ENCODE data around the gene UCHL3. TPM values are rescaled to one million over a fixed set of nuclear protein-coding genes. Genes with fewer than 3 reads are reported as not detected.

UCHL3 gene
- total and polyA plus RNA-seq, 2 donors (not counting 3 experiments of a cell fraction or from before 2014, with no cell fraction given): 31.3 to 46.8 TPM

GRCh38 chr13:75652726-75653125 lies 103.1 kb downstream of the UCHL3 start:
- H2AFZ ChIP-seq (ENCODE audit: low read depth, low read length): no peak overlapping the region
- POLR2A ChIA-PET: no interaction called here
- H3K79me2 ChIP-seq (ENCODE audit: control insufficient read depth, insufficient read depth, low read length): peaks cover 4% of the 10 kb centered on the region
- no peak overlapping the region for H3K9ac ChIP-seq (replicated peaks; ENCODE audit: extremely low read depth, insufficient read depth, low read length)
- BruUV-seq (replicated peaks): no TSS peak
- H3K36me3 ChIP-seq (ENCODE audit: control insufficient read depth in 2 of 2, extremely low read depth in 1 of 2, insufficient read depth in 2 of 2, low read length in 2 of 2): no peaks in the 10 kb centered on the region
- no peak for FAIRE-seq
- TF ChIP-seq GATA2 (IDR thresholded peaks at IDR 0.05; ENCODE audit: insufficient read depth, insufficient read length, low read depth, low read length) (no peak), JUN (IDR thresholded peaks at IDR 0.05; ENCODE audit: borderline replicate concordance, insufficient read depth, insufficient read length, low read depth) (no peak), MAX (IDR thresholded peaks at IDR 0.05; ENCODE audit: insufficient read depth, insufficient read length) (no peak)
- intact Hi-C loops (cut with micrococcal nuclease): no loop called here
- dilution Hi-C loops (cut with MboI; ENCODE audit: extremely low pct_ligation_motif_present, low sequenced_read_pairs): no loop called here
- no peaks in the 10 kb centered on the region for H3K27me3 ChIP-seq (ENCODE audit: control insufficient read depth in 2 of 2, insufficient read depth in 2 of 2, low read length in 2 of 2)
- no peak overlapping the region for H3K27ac ChIP-seq (ENCODE audit: insufficient read depth, low read depth, low read length)
- no peaks in the 10 kb centered on the region for H3K9me1 ChIP-seq (replicated peaks; ENCODE audit: control insufficient read depth, extremely low read depth, insufficient read depth, low read length)
- H3K9me3 ChIP-seq (replicated peaks; ENCODE audit: control insufficient read depth, insufficient read depth, low read length): no peaks in the 10 kb centered on the region
- H4K20me1 ChIP-seq (replicated peaks; ENCODE audit: control insufficient read depth, extremely low read depth, insufficient read depth, low read length): no peaks in the 10 kb centered on the region
- no peak for DNase-seq (ENCODE audit: low read depth, low spot score)
- H3K4me1 ChIP-seq (ENCODE audit: control insufficient read depth, extremely low read depth, insufficient read depth, low read length): no peaks in the 10 kb centered on the region
- no peak overlapping the region for H3K4me3 ChIP-seq (replicated peaks in 1 of 3; ENCODE audit: insufficient read depth in 1 of 3, low read depth in 1 of 3, low read length in 3 of 3)
- CTCF ChIA-PET: no interaction called here
- no peak overlapping the region for H3K4me2 ChIP-seq (ENCODE audit: insufficient read depth, low read length)

Other genes with a start within 250 kb of the UCHL3 start
- 72.4 and 81.0 TPM in 2 replicates for gene TBC1D4, start 67.6 kb upstream of the UCHL3 start, total RNA-seq
- gene TBC1D4, start 67.6 kb upstream of the UCHL3 start, polyA plus RNA-seq: 58.3 and 62.6 TPM in 2 replicates
- 112 and 122 TPM in 2 replicates for gene COMMD6, start 11.9 kb upstream of the UCHL3 start, total RNA-seq
- 33.9 and 71.7 TPM in 2 replicates for gene COMMD6, start 11.9 kb upstream of the UCHL3 start, polyA plus RNA-seq
- 21.1 and 43.6 TPM in 2 replicates for gene LMO7, start 86.5 kb downstream of the UCHL3 start, total RNA-seq
- gene LMO7, start 86.5 kb downstream of the UCHL3 start, polyA plus RNA-seq: 9.0 and 10.5 TPM in 2 replicates